PC-9 (cell line): ENCODE results near the gene KPNA5. TPM values are rescaled to one million over a fixed set of nuclear protein-coding genes. Genes with fewer than 3 reads are reported as not detected.

Experiments
- BruUV-seq: library from RNA; stranded (reverse); fragments of 400-500 nt; replicated peaks from 2 replicates; lab custom pipeline; 2021; lab: Mats Ljungman, UMichigan
- CTCF ChIA-PET: fragments of 300-600 bp; sonication (Branson Sonifier 250); formaldehyde crosslinking; loops from one replicate; lab custom pipeline; 2022; ENCODE audit warnings: antibody characterized with exemption; lab: Charles Lee
- POLR2A ChIA-PET: fragments of 300-600 bp; sonication (Branson Sonifier 250); formaldehyde crosslinking; loops from one replicate; lab custom pipeline; 2022; ENCODE audit warnings: antibody characterized with exemption; ENCODE audit not compliant: unreplicated experiment; lab: Charles Lee
- DNase-seq, 2 experiments: peaks; one replicate each; pipeline versions ENCODE4 v3.0.0 to v3.0.0-alpha.2; 2015 to 2022; ENCODE audit warnings: mixed read lengths in 1 of 2
- H2AFZ ChIP-seq: fragments of 200-600 bp; sonication (generic); 2 replicates; pipeline ENCODE4 v1.8.1; 2017; ENCODE audit warnings: antibody characterized with exemption
- H3F3A ChIP-seq: fragments of 200-600 bp; sonication (generic); 2 replicates; pipeline ENCODE4 v1.8.1; 2017; ENCODE audit warnings: antibody characterized with exemption, mild to moderate bottlenecking, low read depth; ENCODE audit not compliant: insufficient read depth
- H3K27ac ChIP-seq: fragments of 200-600 bp; sonication (generic); 2 replicates; pipeline ENCODE4 v1.6.1; 2016; ENCODE audit warnings: mixed run types
- H3K27me3 ChIP-seq: fragments of 200-600 bp; sonication (generic); 2 replicates; pipeline ENCODE4 v1.6.1; 2016; ENCODE audit warnings: low read depth, mixed run types; ENCODE audit not compliant: insufficient read depth
- H3K36me3 ChIP-seq: fragments of 200-600 bp; sonication (generic); 2 replicates; pipeline ENCODE4 v1.6.1; 2016; ENCODE audit warnings: low read depth, mixed run types
- H3K4me1 ChIP-seq: fragments of 200-600 bp; sonication (generic); replicated peaks from 2 replicates; pipeline ENCODE4 v1.6.1; 2016; ENCODE audit warnings: mixed run types; ENCODE audit not compliant: insufficient read depth
- H3K4me2 ChIP-seq: fragments of 200-600 bp; sonication (generic); 2 replicates; pipeline ENCODE4 v1.6.1; 2017; ENCODE audit warnings: mixed run types
- H3K4me3 ChIP-seq: fragments of 200-600 bp; sonication (generic); 2 replicates; pipeline ENCODE4 v1.6.1; 2016; ENCODE audit warnings: mixed run types
- H3K79me2 ChIP-seq: fragments of 200-600 bp; sonication (generic); 2 replicates; pipeline ENCODE4 v1.6.1; 2017; ENCODE audit warnings: low read depth, mixed run types
- H3K9me2 ChIP-seq: fragments of 200-600 bp; sonication (generic); 2 replicates; pipeline ENCODE4 v1.8.1; 2017; ENCODE audit warnings: mild to moderate bottlenecking; ENCODE audit not compliant: insufficient read depth
- H3K9me3 ChIP-seq: fragments of 200-600 bp; sonication (generic); 2 replicates; pipeline ENCODE4 v1.8.1; 2016; ENCODE audit warnings: low read depth; ENCODE audit not compliant: insufficient read depth
- H4K20me1 ChIP-seq: fragments of 200-600 bp; sonication (generic); 2 replicates; pipeline ENCODE4 v1.8.1; 2017; ENCODE audit not compliant: insufficient read depth
- EZH2 ChIP-seq: fragments of 200-600 bp; sonication (generic); IDR thresholded peaks from 2 replicates; pipeline ENCODE4 v1.8.0; 2017; ENCODE audit warnings: antibody characterized with exemption, low read depth
- intact Hi-C: fragments of 100-400 bp; cut with micrococcal nuclease; formaldehyde crosslinking; loops from one replicate; pipeline ENCODE4 v1.10.0; 2022; ENCODE audit not compliant: unreplicated experiment
- total RNA-seq: library from RNA; stranded (reverse); gene quantifications from 2 replicates; pipeline ENCODE4 v1.2.3, GENCODE V29; 2021
- TF ChIP-seq, protein P1 (sequence below): fragments of 200-600 bp; sonication (generic); conservative IDR thresholded peaks from 2 replicates; pipeline ENCODE4 v1.6.1; 2017; ENCODE audit warnings: mixed run types, antibody characterized with exemption, mild to moderate bottlenecking, moderate library complexity

The KPNA5 gene
- total RNA-seq, 1 experiment from 2014 or later: 6.6 TPM

DNA sequence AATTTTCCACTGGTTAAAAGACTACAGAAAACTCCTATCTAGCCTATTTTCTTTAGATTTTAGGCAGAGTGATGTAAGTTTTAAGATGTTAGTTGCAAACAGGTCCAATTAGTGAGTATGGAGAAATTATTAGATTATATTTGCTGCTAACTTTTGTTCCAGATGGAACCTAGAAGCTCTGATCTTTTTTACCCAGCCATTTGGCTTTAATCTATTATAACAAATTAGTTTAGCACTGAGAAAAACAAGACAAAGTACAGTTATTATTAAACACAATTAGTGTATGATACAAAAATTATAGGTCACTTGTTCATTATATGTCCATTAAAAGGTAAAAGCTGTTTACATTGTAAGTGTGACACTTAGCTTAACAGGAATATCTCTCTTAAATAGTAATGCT lies 82.0 kb downstream of the KPNA5 start:
- H3K9me3 ChIP-seq: no peaks in the 10 kb centered on the region
- CTCF ChIA-PET: interaction anchor here (0.6 kb wide), 1 partner anchor 494 kb away, joined by 3 read pairs; no protein-coding TSS in a partner anchor
- no peaks in the 10 kb centered on the region for H3K79me2 ChIP-seq
- POLR2A ChIA-PET: no interaction called here
- H2AFZ ChIP-seq: no peak overlapping the region
- TF ChIP-seq, protein P1, sequence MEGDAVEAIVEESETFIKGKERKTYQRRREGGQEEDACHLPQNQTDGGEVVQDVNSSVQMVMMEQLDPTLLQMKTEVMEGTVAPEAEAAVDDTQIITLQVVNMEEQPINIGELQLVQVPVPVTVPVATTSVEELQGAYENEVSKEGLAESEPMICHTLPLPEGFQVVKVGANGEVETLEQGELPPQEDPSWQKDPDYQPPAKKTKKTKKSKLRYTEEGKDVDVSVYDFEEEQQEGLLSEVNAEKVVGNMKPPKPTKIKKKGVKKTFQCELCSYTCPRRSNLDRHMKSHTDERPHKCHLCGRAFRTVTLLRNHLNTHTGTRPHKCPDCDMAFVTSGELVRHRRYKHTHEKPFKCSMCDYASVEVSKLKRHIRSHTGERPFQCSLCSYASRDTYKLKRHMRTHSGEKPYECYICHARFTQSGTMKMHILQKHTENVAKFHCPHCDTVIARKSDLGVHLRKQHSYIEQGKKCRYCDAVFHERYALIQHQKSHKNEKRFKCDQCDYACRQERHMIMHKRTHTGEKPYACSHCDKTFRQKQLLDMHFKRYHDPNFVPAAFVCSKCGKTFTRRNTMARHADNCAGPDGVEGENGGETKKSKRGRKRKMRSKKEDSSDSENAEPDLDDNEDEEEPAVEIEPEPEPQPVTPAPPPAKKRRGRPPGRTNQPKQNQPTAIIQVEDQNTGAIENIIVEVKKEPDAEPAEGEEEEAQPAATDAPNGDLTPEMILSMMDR: no peak
- no peak for TF ChIP-seq EZH2
- H3K36me3 ChIP-seq: no peaks in the 10 kb centered on the region
- no peak for DNase-seq
- H4K20me1 ChIP-seq: no peaks in the 10 kb centered on the region
- no peak overlapping the region for H3K4me2 ChIP-seq
- H3K9me2 ChIP-seq: no peaks in the 10 kb centered on the region
- intact Hi-C loops: no loop called here
- H3K27me3 ChIP-seq: no peaks in the 10 kb centered on the region
- no peak overlapping the region for H3K27ac ChIP-seq
- no peaks in the 10 kb centered on the region for H3K4me1 ChIP-seq
- no TSS peak for BruUV-seq
- H3F3A ChIP-seq: no peaks in the 10 kb centered on the region
- H3K4me3 ChIP-seq: no peak overlapping the region

DNA sequence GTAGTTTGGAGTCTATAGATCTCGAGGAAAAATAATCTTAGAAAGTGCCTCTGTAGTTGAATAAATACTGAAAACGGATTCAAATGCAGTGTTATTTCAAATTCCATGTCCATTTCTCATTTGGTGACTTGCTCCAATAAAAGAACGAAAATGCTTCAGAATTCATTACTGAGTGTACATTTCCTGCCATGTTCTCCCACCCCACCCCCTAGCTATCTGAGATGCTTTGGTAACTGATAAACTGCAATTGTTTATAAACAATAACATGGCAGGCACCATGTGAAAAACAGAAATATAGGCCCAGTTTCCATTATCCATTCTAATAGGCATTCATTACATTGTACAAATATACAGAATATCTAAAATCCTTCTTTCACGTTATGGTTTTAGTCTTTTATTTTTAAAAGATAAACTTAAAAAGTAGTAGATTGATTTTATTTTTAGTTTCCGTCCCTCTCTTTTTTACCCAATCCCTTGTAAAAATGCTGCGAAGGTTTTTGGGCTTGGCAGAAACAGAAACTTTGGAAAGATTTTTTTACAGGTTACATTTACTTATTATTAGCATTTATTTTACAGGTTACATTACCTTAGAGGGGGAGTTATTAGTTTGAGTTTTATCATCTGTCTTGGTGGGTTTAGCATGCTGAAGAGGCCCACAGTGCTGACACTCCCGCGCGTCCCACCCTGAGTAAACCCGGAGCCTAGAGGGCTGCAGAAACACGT lies 83.1 kb downstream of the KPNA5 start:
- no peak for DNase-seq
- Histone ChIP-seq H3K4me3 (no peak overlapping the region), H3K4me1 (no peaks in the 10 kb centered on the region), H3K9me2 (no peaks in the 10 kb centered on the region), H3K27ac (no peak overlapping the region), H3K4me2 (no peak overlapping the region), H3K79me2 (no peaks in the 10 kb centered on the region), H3K9me3 (no peaks in the 10 kb centered on the region), H3K36me3 (no peaks in the 10 kb centered on the region), H3F3A (no peaks in the 10 kb centered on the region), H4K20me1 (no peaks in the 10 kb centered on the region), H3K27me3 (no peaks in the 10 kb centered on the region), H2AFZ (no peak overlapping the region)
- ChIA-PET CTCF (no interaction called here), POLR2A (no interaction called here)
- intact Hi-C loops: no loop called here
- no TSS peak for BruUV-seq
- TF ChIP-seq EZH2: no peak
- TF ChIP-seq, protein P1: no peak

DNA sequence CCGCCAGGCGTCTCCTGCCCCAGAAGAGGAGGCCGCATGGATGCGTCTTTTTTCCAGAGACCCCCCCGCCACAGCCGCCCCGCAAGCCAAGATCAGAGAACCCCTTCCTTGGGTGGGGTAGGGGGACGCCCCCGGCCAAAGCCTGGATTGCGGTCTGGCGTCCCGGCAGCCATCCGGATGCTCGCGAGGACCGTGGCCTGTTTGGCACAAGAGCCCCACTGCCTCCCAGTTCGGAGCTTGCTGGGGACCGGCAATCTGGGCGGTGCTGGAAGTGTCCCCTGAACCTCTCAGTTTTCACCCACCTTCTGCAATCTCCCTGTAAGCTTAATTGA lies 83.6 kb downstream of the KPNA5 start:
- Histone ChIP-seq H3K4me1 (no peaks in the 10 kb centered on the region), H3K27me3 (no peaks in the 10 kb centered on the region), H3F3A (no peaks in the 10 kb centered on the region), H2AFZ (no peak overlapping the region), H3K79me2 (no peaks in the 10 kb centered on the region), H4K20me1 (no peaks in the 10 kb centered on the region), H3K27ac (no peak overlapping the region), H3K4me2 (no peak overlapping the region), H3K36me3 (no peaks in the 10 kb centered on the region), H3K9me2 (no peaks in the 10 kb centered on the region), H3K4me3 (no peak overlapping the region), H3K9me3 (no peaks in the 10 kb centered on the region)
- BruUV-seq: no TSS peak
- TF ChIP-seq EZH2: no peak
- TF ChIP-seq, protein P1: no peak
- no peak for DNase-seq
- intact Hi-C loops: no loop called here
- POLR2A ChIA-PET: no interaction called here
- CTCF ChIA-PET: no interaction called here
